MG63 (cell line): Measurements from ENCODE around the gene LUZP1. TPM values are rescaled to one million over a fixed set of nuclear protein-coding genes. Genes with fewer than 3 reads are reported as not detected.

Experiments used
- DNase-seq: peaks from one replicate; pipeline ENCODE4 v3.0.0-alpha.2; 2020
- H3K27me3 ChIP-seq: fragments of 250-450 bp; sonication (Bioruptor Pico); 2 replicates; pipeline ENCODE4 v1.5.1; 2020; ENCODE audit warnings: mild to moderate bottlenecking, moderate library complexity
- H3K36me3 ChIP-seq: fragments of 250-450 bp; sonication (Bioruptor Pico); 2 replicates; pipeline ENCODE4 v1.5.1; 2020; ENCODE audit warnings: mild to moderate bottlenecking, moderate library complexity
- H3K4me3 ChIP-seq: fragments of 250-450 bp; sonication (Bioruptor Pico); 2 replicates; pipeline ENCODE4 v1.5.1; 2020; ENCODE audit warnings: mild to moderate bottlenecking, moderate library complexity
- H3K9me3 ChIP-seq: fragments of 250-450 bp; sonication (Bioruptor Pico); 2 replicates; pipeline ENCODE4 v1.5.1; 2020; ENCODE audit warnings: mild to moderate bottlenecking, moderate library complexity
- total RNA-seq: library from RNA; depleted of rRNA; stranded (reverse); fragments of >200 nt; shearing (Covaris generic); gene quantifications from 2 replicates; pipeline ENCODE4 v1.2.3, GENCODE V29; 2014; ENCODE audit warnings: low replicate concordance

Gene LUZP1
- total RNA-seq, 1 experiment from 2014 or later: 18.2 TPM

GRCh38 chr1:23085696-23086095 lies 83.0 kb downstream of the LUZP1 start:
- DNase-seq: no peak
- H3K27me3 ChIP-seq: no peaks in the 10 kb centered on the region
- no peak overlapping the region for H3K4me3 ChIP-seq
- no peaks in the 10 kb centered on the region for H3K9me3 ChIP-seq
- H3K36me3 ChIP-seq: peaks cover 74% of the 10 kb centered on the region

- peaks cover 72% of the 10 kb centered on the region for H3K36me3 ChIP-seq
- no peaks in the 10 kb centered on the region for H3K27me3 ChIP-seq
- no peak overlapping the region for H3K4me3 ChIP-seq
- H3K9me3 ChIP-seq: no peaks in the 10 kb centered on the region
- DNase-seq: no peak
Observed at GRCh38 chr1:23084880-23085279, 83.8 kb downstream of the LUZP1 start.

- no peaks in the 10 kb centered on the region for H3K27me3 ChIP-seq
- no peak overlapping the region for H3K4me3 ChIP-seq
- DNase-seq: no peak
- no peaks in the 10 kb centered on the region for H3K9me3 ChIP-seq
- H3K36me3 ChIP-seq: peaks cover 81% of the 10 kb centered on the region
Observed at GRCh38 chr1:23083714-23084480, 84.8 kb downstream of the LUZP1 start.

GRCh38 chr1:23081376-23081775 lies 87.3 kb downstream of the LUZP1 start:
- DNase-seq: no peak
- Histone ChIP-seq H3K9me3 (no peaks in the 10 kb centered on the region), H3K36me3 (peaks cover 84% of the 10 kb centered on the region)

GRCh38 chr1:23080885-23081284 lies 87.8 kb downstream of the LUZP1 start:
- Histone ChIP-seq H3K36me3 (peaks cover 79% of the 10 kb centered on the region), H3K9me3 (no peaks in the 10 kb centered on the region), H3K27me3 (no peaks in the 10 kb centered on the region), H3K4me3 (no peak overlapping the region)
- no peak for DNase-seq

More at GRCh38 chr1:23081376-23081775, 87.3 kb downstream of the LUZP1 start:
- Histone ChIP-seq H3K4me3 (no peak overlapping the region), H3K27me3 (no peaks in the 10 kb centered on the region)

GRCh38 chr1:23079025-23079424 lies 89.6 kb downstream of the LUZP1 start:
- Histone ChIP-seq H3K4me3 (no peak overlapping the region), H3K27me3 (no peaks in the 10 kb centered on the region), H3K9me3 (no peaks in the 10 kb centered on the region), H3K36me3 (peaks cover 68% of the 10 kb centered on the region)
- DNase-seq: no peak

- Histone ChIP-seq H3K27me3 (no peaks in the 10 kb centered on the region), H3K9me3 (no peaks in the 10 kb centered on the region), H3K36me3 (peaks cover 53% of the 10 kb centered on the region), H3K4me3 (no peak overlapping the region)
- DNase-seq: no peak
Observed at GRCh38 chr1:23074012-23074411, 94.6 kb downstream of the LUZP1 start.

- DNase-seq: no peak
- no peaks in the 10 kb centered on the region for H3K27me3 ChIP-seq
- H3K36me3 ChIP-seq: peaks cover 59% of the 10 kb centered on the region
- H3K4me3 ChIP-seq: no peak overlapping the region
- no peaks in the 10 kb centered on the region for H3K9me3 ChIP-seq
Observed at GRCh38 chr1:23069675-23070074, 99.0 kb downstream of the LUZP1 start.

- Histone ChIP-seq H3K27me3 (no peaks in the 10 kb centered on the region), H3K9me3 (no peaks in the 10 kb centered on the region), H3K4me3 (no peak overlapping the region), H3K36me3 (peaks cover 64% of the 10 kb centered on the region)
- DNase-seq: no peak
Observed at GRCh38 chr1:23069149-23069548, 99.5 kb downstream of the LUZP1 start.

GRCh38 chr1:23066075-23066474 lies 102.6 kb downstream of the LUZP1 start:
- DNase-seq: no peak
- Histone ChIP-seq H3K4me3 (no peak overlapping the region), H3K9me3 (no peaks in the 10 kb centered on the region), H3K36me3 (peaks cover 66% of the 10 kb centered on the region), H3K27me3 (no peaks in the 10 kb centered on the region)

- peaks cover 69% of the 10 kb centered on the region for H3K36me3 ChIP-seq
- H3K27me3 ChIP-seq: no peaks in the 10 kb centered on the region
- no peaks in the 10 kb centered on the region for H3K9me3 ChIP-seq
- DNase-seq: no peak
- H3K4me3 ChIP-seq: no peak overlapping the region
Observed at GRCh38 chr1:23065385-23065784, 103.3 kb downstream of the LUZP1 start.

GRCh38 chr1:23062271-23062670 lies 106.4 kb downstream of the LUZP1 start:
- H3K27me3 ChIP-seq: no peaks in the 10 kb centered on the region
- peaks cover 68% of the 10 kb centered on the region for H3K36me3 ChIP-seq
- no peak for DNase-seq
- no peaks in the 10 kb centered on the region for H3K9me3 ChIP-seq
- H3K4me3 ChIP-seq: no peak overlapping the region

- H3K4me3 ChIP-seq: no peak overlapping the region
- DNase-seq: no peak
- no peaks in the 10 kb centered on the region for H3K9me3 ChIP-seq
- H3K36me3 ChIP-seq: peaks cover 57% of the 10 kb centered on the region
- H3K27me3 ChIP-seq: no peaks in the 10 kb centered on the region
Observed at GRCh38 chr1:23057301-23057700, 111.4 kb downstream of the LUZP1 start.

GRCh38 chr1:23051290-23051909 lies 117.3 kb downstream of the LUZP1 start:
- H3K4me3 ChIP-seq: no peak overlapping the region
- no peak for DNase-seq
- peaks cover 16% of the 10 kb centered on the region for H3K36me3 ChIP-seq
- no peaks in the 10 kb centered on the region for H3K27me3 ChIP-seq
- no peaks in the 10 kb centered on the region for H3K9me3 ChIP-seq

GRCh38 chr1:23050201-23050600 lies 118.5 kb downstream of the LUZP1 start:
- H3K36me3 ChIP-seq: peaks cover 14% of the 10 kb centered on the region

GRCh38 chr1:23044035-23044434 lies 124.6 kb downstream of the LUZP1 start:
- Histone ChIP-seq H3K36me3 (peaks cover 7% of the 10 kb centered on the region; the same call in 1 of the 2 replicates), H3K27me3 (no peaks in the 10 kb centered on the region), H3K4me3 (no peak overlapping the region), H3K9me3 (no peaks in the 10 kb centered on the region)
- DNase-seq: no peak

More at GRCh38 chr1:23050201-23050600, 118.5 kb downstream of the LUZP1 start:
- Histone ChIP-seq H3K27me3 (no peaks in the 10 kb centered on the region), H3K9me3 (no peaks in the 10 kb centered on the region), H3K4me3 (no peak overlapping the region)
- DNase-seq: no peak

GRCh38 chr1:23040509-23040908 lies 128.1 kb downstream of the LUZP1 start:
- peaks cover 7% of the 10 kb centered on the region for H3K36me3 ChIP-seq
- H3K9me3 ChIP-seq: no peaks in the 10 kb centered on the region
- no peak overlapping the region for H3K4me3 ChIP-seq
- DNase-seq: no peak
- no peaks in the 10 kb centered on the region for H3K27me3 ChIP-seq

GRCh38 chr1:23039308-23039826 lies 129.3 kb downstream of the LUZP1 start:
- Histone ChIP-seq H3K27me3 (no peaks in the 10 kb centered on the region), H3K36me3 (peaks cover 5% of the 10 kb centered on the region), H3K9me3 (no peaks in the 10 kb centered on the region), H3K4me3 (no peak overlapping the region)
- no peak for DNase-seq
